Ishikawa (cell line): ENCODE measurements around the gene ATP11C.

ENCODE experiments used
- EP300 ChIP-seq: IDR thresholded peaks from 2 replicates; pipeline ENCODE4 v1.6.1; 2012; ENCODE audit warnings: borderline replicate concordance
- TAF1 ChIP-seq: IDR thresholded peaks from 2 replicates; pipeline ENCODE4 v1.6.1; 2012; ENCODE audit warnings: low read depth, mild to moderate bottlenecking
- TCF12 ChIP-seq: IDR thresholded peaks from 2 replicates; pipeline ENCODE4 v1.6.1; 2012; ENCODE audit warnings: low read depth
- TEAD4 ChIP-seq: IDR thresholded peaks from 2 replicates; pipeline ENCODE4 v1.6.1; 2012
- TF ChIP-seq, protein P1 (sequence below): IDR thresholded peaks from 2 replicates; pipeline ENCODE4 v1.6.1; 2012; ENCODE audit warnings: low read depth, mild to moderate bottlenecking

DNA sequence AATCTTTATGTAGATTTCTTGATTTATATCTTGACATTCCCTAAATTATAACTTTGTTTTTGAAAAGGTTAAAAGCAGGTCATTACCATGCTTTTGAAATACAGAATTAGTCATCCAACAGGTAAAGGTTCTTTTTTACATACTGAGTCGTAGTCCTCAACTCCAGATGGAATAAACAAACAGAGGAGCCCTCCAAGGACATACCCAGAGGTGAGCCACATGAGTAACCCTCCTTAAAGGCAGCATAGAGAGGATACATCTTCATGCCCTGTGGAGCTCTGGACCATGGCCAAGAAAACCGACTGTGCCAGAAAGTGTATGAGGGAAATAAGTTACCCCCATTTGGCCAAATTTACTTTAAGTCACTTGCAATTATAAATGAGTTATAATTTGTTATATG lies 129.6 kb downstream of the ATP11C start:
- TF ChIP-seq TCF12 (no peak), TAF1 (no peak), EP300 (no peak), TEAD4 (no peak)
- TF ChIP-seq, protein P1, sequence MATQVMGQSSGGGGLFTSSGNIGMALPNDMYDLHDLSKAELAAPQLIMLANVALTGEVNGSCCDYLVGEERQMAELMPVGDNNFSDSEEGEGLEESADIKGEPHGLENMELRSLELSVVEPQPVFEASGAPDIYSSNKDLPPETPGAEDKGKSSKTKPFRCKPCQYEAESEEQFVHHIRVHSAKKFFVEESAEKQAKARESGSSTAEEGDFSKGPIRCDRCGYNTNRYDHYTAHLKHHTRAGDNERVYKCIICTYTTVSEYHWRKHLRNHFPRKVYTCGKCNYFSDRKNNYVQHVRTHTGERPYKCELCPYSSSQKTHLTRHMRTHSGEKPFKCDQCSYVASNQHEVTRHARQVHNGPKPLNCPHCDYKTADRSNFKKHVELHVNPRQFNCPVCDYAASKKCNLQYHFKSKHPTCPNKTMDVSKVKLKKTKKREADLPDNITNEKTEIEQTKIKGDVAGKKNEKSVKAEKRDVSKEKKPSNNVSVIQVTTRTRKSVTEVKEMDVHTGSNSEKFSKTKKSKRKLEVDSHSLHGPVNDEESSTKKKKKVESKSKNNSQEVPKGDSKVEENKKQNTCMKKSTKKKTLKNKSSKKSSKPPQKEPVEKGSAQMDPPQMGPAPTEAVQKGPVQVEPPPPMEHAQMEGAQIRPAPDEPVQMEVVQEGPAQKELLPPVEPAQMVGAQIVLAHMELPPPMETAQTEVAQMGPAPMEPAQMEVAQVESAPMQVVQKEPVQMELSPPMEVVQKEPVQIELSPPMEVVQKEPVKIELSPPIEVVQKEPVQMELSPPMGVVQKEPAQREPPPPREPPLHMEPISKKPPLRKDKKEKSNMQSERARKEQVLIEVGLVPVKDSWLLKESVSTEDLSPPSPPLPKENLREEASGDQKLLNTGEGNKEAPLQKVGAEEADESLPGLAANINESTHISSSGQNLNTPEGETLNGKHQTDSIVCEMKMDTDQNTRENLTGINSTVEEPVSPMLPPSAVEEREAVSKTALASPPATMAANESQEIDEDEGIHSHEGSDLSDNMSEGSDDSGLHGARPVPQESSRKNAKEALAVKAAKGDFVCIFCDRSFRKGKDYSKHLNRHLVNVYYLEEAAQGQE: no peak
